ENCODE measurements around the gene NBEAL2.

The NBEAL2 gene

GRCh38 chr3:47000198-47000815 is 20.8 kb downstream of the NBEAL2 start:
- H3K36me3 ChIP-seq (ENCODE audit: insufficient read depth): no peaks in the 10 kb centered on the region
- H3K27me3 ChIP-seq (ENCODE audit: insufficient read depth, low read depth): no peaks in the 10 kb centered on the region
- no peak overlapping the region for H3K4me2 ChIP-seq
- H2AFZ ChIP-seq (ENCODE audit: low read depth): no peak overlapping the region
- TF ChIP-seq, protein P1, sequence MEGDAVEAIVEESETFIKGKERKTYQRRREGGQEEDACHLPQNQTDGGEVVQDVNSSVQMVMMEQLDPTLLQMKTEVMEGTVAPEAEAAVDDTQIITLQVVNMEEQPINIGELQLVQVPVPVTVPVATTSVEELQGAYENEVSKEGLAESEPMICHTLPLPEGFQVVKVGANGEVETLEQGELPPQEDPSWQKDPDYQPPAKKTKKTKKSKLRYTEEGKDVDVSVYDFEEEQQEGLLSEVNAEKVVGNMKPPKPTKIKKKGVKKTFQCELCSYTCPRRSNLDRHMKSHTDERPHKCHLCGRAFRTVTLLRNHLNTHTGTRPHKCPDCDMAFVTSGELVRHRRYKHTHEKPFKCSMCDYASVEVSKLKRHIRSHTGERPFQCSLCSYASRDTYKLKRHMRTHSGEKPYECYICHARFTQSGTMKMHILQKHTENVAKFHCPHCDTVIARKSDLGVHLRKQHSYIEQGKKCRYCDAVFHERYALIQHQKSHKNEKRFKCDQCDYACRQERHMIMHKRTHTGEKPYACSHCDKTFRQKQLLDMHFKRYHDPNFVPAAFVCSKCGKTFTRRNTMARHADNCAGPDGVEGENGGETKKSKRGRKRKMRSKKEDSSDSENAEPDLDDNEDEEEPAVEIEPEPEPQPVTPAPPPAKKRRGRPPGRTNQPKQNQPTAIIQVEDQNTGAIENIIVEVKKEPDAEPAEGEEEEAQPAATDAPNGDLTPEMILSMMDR (conservative IDR thresholded peaks at IDR 0.05; ENCODE audit: low read depth, low read length): no peak
- no peak overlapping the region for H3K9ac ChIP-seq
- no peaks in the 10 kb centered on the region for H3K4me1 ChIP-seq (ENCODE audit: low read depth, poor library complexity, severe bottlenecking)
- no peaks in the 10 kb centered on the region for H3K79me2 ChIP-seq (ENCODE audit: insufficient read depth, low read depth)
- no peak overlapping the region for H3K27ac ChIP-seq
- no peak overlapping the region for H3K4me3 ChIP-seq (IDR thresholded peaks at IDR 0.05; ENCODE audit: insufficient read depth, low read depth, low read length)
- H4K20me1 ChIP-seq (ENCODE audit: insufficient read depth): no peaks in the 10 kb centered on the region

DNA sequence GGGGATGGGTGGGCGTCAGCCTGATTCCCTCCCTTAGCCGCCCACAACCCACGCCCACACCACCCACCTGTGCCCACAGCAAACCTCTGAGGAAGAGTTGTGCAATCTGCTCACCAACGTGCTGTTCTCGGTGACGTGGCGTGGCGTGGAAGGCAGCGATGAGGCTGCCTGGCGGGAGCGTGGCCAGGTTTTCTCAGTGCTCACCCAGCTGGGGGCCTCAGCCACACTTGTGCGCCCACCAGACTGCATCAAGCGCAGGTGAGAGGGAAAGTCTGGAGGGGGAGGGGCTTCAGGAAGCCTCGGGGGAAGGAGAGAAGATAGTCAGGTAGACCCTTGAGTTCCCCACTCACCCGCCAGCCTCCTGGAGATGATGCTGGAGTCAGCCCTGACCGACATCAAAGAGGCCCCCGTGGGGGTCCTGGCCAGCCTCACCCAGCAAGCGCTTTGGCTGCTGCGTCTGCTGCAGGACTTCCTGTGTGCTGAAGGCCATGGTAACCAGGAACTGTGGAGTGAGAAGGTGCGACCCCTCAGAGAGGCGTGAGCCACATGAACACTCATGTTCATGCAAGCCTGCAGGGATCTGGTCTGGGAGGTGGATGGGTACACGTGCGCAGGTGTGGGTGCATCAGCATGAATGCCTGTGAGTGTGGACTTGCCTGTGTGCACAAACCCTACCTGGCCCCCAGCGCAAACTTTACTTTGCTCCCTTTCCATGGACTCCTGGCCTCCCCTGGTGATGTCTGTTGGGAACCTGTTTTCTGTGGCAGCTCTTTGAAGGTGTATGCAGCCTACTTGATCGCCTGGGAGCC is 21.7 kb downstream of the NBEAL2 start:
- no peaks in the 10 kb centered on the region for H3K79me2 ChIP-seq (ENCODE audit: insufficient read depth, low read depth)
- no peaks in the 10 kb centered on the region for H4K20me1 ChIP-seq (ENCODE audit: insufficient read depth)
- TF ChIP-seq, protein P1 (conservative IDR thresholded peaks at IDR 0.05; ENCODE audit: low read depth, low read length): no peak
- H3K36me3 ChIP-seq (ENCODE audit: insufficient read depth): no peaks in the 10 kb centered on the region
- H3K9ac ChIP-seq: no peak overlapping the region
- no peak overlapping the region for H3K4me2 ChIP-seq
- H3K27ac ChIP-seq: no peak overlapping the region
- H2AFZ ChIP-seq (ENCODE audit: low read depth): no peak overlapping the region
- H3K27me3 ChIP-seq (ENCODE audit: insufficient read depth, low read depth): no peaks in the 10 kb centered on the region
- no peaks in the 10 kb centered on the region for H3K4me1 ChIP-seq (ENCODE audit: low read depth, poor library complexity, severe bottlenecking)
- no peak overlapping the region for H3K4me3 ChIP-seq (IDR thresholded peaks at IDR 0.05; ENCODE audit: insufficient read depth, low read depth, low read length)

- H3K27me3 ChIP-seq (ENCODE audit: insufficient read depth, low read depth): no peaks in the 10 kb centered on the region
- H4K20me1 ChIP-seq (ENCODE audit: insufficient read depth): no peaks in the 10 kb centered on the region
- H3K36me3 ChIP-seq (ENCODE audit: insufficient read depth): no peaks in the 10 kb centered on the region
- H3K4me2 ChIP-seq: no peak overlapping the region
- no peak overlapping the region for H3K27ac ChIP-seq
- H3K79me2 ChIP-seq (ENCODE audit: insufficient read depth, low read depth): no peaks in the 10 kb centered on the region
- no peak overlapping the region for H3K4me3 ChIP-seq (IDR thresholded peaks at IDR 0.05; ENCODE audit: insufficient read depth, low read depth, low read length)
- no peaks in the 10 kb centered on the region for H3K4me1 ChIP-seq (ENCODE audit: low read depth, poor library complexity, severe bottlenecking)
- no peak overlapping the region for H3K9ac ChIP-seq
- TF ChIP-seq, protein P1 (conservative IDR thresholded peaks at IDR 0.05; ENCODE audit: low read depth, low read length): no peak
- no peak overlapping the region for H2AFZ ChIP-seq (ENCODE audit: low read depth)
Measured at GRCh38 chr3:47001731-47002170, 22.3 kb downstream of the NBEAL2 start.

DNA sequence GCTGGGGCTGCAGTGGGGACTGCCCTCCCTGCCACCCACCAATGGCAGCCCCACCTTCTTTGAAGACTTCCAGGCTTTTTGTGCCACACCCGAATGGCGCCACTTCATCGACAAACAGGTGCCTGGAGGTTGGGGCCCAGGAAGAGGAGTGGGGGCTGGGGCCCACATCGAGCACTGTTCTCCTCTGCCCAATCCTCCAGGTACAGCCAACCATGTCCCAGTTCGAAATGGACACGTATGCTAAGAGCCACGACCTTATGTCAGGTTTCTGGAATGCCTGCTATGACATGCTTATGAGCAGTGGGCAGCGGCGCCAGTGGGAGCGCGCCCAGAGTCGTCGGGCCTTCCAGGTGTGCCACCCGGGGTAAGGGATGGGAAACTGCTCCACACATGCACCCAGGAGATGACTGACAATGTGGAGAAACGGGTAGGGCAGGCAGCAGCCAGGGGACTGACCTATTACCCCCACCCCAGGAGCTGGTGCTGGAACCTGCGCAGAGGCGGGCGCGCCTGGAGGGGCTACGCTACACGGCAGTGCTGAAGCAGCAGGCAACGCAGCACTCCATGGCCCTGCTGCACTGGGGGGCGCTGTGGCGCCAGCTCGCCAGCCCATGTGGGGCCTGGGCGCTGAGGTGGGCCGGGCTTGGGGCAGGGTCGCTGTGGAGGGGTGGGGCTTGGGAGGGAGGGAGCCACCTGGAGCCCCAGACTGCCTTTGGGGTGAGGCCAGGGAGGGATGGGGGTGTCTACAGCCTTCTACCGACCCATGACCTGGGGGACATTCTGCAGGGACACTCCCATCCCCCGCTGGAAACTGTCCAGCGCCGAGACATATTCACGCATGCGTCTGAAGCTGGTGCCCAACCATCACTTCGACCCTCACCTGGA is 22.9 kb downstream of the NBEAL2 start:
- Histone ChIP-seq H2AFZ (ENCODE audit: low read depth) (no peak overlapping the region), H3K27ac (no peak overlapping the region), H3K4me3 (IDR thresholded peaks at IDR 0.05; ENCODE audit: insufficient read depth, low read depth, low read length) (no peak overlapping the region), H4K20me1 (ENCODE audit: insufficient read depth) (no peaks in the 10 kb centered on the region), H3K4me2 (no peak overlapping the region), H3K4me1 (ENCODE audit: low read depth, poor library complexity, severe bottlenecking) (no peaks in the 10 kb centered on the region), H3K79me2 (ENCODE audit: insufficient read depth, low read depth) (no peaks in the 10 kb centered on the region), H3K27me3 (ENCODE audit: insufficient read depth, low read depth) (no peaks in the 10 kb centered on the region), H3K9ac (no peak overlapping the region), H3K36me3 (ENCODE audit: insufficient read depth) (no peaks in the 10 kb centered on the region)
- TF ChIP-seq, protein P1 (conservative IDR thresholded peaks at IDR 0.05; ENCODE audit: low read depth, low read length): no peak

All from KMS-11 (cell line).